Non-pigmented ciliary epithelial cell (primary cell): ENCODE data around the gene P3H2.
A peak's percentile ranks its signal among the peaks of the same experiment; 100 is the strongest.

Source experiments
- DNase-seq: peaks from one replicate; pipeline ENCODE4 v3.0.0-alpha.2; 2010; ENCODE audit warnings: low read depth

Gene P3H2

GRCh38 chr3:190051641-190052040 lies 69.1 kb downstream of the P3H2 start:
- no peak for DNase-seq

GRCh38 chr3:190048932-190049441 lies 71.7 kb downstream of the P3H2 start:
- no peak for DNase-seq

GRCh38 chr3:190044974-190045373 lies 75.7 kb downstream of the P3H2 start:
- no peak for DNase-seq

- no peak for DNase-seq
These were observed 76.6 kb downstream of the P3H2 start for GRCh38 chr3:190044142-190044541.

GRCh38 chr3:190043741-190044140 lies 77.0 kb downstream of the P3H2 start:
- DNase-seq: no peak

DNA sequence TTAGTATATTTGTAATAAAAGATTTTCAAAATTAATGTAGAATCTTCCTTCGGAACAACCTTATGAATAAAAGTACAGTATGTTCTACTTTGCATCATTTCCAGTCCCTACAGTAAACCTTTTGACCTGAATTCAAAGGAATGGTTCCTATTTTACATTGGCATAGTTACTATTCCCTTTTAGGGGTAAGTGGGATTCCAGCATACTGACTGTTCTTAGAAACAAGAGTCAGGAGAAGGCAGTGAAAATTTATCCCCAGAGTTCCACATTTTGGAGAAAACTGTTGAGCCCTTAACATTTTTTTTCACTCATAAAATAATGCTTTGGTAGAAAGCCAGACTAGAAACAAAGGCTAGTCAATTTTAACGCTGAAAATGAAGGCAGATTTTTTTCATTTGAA lies 78.1 kb downstream of the P3H2 start:
- no peak for DNase-seq

DNA sequence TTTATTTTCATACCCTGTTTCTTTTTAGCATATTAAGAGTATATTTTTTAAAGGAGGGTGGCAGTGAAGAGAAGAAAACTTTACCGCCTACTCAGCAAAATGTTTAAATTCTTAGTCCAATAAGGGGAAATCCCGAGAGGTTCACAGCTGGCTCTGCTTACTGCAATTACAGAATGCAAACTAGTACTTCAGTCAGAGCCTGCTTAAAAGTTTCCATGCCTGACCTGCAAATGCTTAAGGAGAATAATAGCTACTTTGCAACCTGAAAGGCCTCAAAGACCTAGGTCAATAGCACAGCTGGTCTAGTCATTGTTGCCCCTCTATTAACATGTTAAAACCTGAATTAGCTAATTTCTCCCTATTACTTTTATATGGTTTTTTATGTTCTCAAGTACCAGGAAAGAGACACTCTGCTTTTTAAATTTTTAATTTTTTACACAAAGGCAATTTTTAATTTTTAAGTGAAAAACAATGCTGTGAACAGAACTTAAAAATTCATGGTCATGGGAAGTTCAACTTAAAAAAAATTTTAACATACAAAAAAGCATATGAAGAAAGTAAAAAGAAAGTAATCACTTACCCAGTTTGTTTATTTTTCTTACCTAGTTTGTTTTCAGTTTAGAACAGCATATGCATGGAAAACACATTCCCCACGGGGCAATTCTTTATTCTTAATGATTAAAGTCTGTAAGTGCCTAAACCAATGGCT lies 79.2 kb downstream of the P3H2 start:
- no peak for DNase-seq

DNA sequence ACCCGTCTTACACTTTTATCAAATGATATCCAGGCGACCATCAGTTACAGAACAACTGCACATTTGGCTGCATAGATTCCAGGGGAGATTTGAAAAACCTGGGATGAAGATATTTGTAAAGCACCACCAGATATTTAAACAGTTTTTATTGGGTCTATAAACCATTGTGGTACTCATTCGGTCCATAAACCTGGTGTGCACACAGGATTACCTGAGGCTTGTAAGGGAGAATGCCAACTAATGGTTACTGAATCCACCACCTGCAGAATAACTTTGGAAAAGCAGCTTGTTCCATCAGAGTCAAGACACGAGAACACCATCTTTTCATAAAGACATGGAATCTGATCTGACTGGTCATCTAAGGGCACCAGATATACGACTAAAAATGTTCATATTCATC lies 80.6 kb downstream of the P3H2 start:
- DNase-seq: no peak

DNA sequence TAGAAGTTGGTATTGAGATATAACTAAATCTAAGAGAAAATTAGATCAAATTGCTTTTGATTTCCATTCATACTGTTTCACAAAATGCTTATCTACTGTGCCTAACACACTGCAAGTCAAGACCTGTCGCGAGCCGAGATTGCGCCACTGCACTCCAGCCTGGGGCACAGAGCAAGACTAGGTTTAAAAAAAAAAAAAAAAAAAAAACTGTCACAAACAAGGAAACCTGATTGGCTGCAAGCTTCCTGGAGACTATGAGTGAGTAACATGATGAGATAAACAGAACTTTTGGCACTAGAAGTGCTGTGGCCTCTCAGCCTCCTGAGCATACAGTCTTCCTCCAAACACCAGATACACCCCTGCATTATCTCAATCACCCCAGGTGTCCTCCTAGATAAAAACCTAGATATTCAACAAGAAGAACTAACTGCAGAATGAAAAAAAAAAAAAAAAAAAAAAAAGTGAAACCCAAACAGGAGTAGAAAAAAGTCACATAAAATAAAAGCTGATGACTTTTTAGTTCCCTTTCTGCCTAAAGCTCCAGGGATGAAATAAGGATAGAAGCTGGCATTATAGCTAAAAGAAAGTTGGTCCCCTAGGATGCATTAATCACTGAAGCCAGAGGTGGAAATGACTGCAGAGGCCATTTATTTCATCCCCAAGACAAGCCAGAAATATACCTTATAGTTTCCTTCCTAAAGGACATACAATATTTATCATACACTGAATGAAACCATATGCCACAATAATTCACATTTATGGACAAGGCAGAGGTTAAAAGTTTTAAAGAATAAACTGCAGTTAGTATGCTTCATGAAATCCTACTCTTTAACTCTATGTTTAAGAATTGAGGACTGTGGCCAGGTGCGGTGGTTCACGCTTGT lies 82.4 kb downstream of the P3H2 start:
- no peak for DNase-seq

DNA sequence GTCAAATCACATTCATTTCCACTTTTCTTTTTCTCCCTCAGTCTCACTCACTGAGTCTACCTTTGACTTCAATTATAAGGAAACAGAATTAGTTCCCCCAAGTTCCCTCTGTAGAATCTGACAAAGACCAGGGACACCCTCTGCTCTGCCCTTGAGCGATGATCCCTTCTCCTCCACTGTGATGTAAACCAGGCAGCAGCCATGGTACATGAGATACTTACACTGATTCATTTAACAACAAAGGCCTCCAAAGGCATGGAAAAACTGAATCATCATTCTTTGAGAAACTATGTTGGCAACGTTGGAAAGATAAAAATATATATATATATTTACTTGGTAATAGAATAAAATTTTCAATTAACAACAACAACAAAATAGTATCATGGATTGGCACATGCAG lies 84.1 kb downstream of the P3H2 start:
- peak; percentile 68 for DNase-seq

- no peak for DNase-seq
These were observed 86.3 kb downstream of the P3H2 start for GRCh38 chr3:190034446-190034845.

DNA sequence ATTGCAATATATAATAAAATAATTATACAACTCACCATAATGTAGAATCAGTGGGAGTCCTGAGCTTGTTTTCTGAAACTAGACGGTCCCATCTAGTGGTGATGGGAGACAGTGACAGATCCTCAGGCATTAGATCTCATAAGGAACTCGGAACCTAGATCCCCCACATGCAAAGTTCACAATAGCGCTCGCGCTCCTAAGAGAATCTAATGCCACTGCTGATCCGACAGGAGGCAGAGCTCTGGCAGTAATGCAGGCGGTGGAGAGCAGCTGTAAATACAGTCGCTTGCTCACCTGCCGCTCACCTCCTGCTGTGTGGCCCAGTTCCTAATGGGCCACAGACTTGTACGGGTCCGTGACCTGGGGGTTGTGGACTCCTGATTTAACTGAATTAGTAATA lies 87.8 kb downstream of the P3H2 start:
- no peak for DNase-seq

GRCh38 chr3:190031887-190032752 lies 88.6 kb downstream of the P3H2 start:
- no peak for DNase-seq

DNA sequence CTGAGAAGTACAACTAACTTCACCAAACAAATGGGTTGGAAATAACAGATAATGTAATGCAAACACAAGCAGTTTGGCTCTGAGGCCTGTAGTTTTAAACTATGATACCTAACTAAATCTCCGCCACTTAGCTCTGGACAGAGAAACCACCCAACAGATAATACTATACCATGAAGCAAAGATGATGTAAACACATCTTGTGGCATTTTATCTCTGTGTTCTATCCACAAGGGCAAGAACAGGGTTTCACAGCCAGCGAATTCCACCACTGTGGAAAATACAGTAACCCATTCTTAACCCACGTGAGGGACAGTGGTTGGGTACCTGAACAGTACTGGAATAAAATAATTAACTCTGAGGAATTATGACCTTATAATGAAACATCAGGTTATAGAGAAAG lies 93.6 kb downstream of the P3H2 start:
- no peak for DNase-seq

- DNase-seq: no peak
These were observed 94.5 kb downstream of the P3H2 start for GRCh38 chr3:190026154-190026553.

GRCh38 chr3:190024912-190025311 lies 95.8 kb downstream of the P3H2 start:
- no peak for DNase-seq

- DNase-seq: no peak
These were observed 100.9 kb downstream of the P3H2 start for GRCh38 chr3:190019844-190020243.

DNA sequence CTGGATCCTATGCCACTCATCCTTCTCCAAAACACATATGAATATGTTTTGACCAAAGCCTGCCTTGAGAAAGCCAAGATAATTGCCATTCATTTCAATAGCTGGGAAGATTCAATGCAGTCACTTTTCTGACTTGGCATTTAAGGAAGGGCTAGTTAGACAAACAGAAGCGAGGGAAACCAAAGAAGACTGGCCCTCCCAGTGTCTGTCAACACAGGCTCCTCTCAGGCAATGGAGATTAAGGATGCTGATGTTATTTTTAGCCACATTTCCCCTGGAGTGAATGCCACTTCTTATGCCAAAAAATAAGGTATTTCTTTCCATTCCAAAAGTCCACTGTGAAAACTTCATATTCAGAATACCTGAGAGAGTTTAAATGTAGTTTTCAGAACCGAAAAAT lies 101.7 kb downstream of the P3H2 start:
- DNase-seq: no peak

GRCh38 chr3:190018460-190018859 lies 102.2 kb downstream of the P3H2 start:
- no peak for DNase-seq

GRCh38 chr3:190017521-190018288 lies 103.0 kb downstream of the P3H2 start:
- peak; percentile 63 for DNase-seq

- DNase-seq: no peak
These were observed 103.7 kb downstream of the P3H2 start for GRCh38 chr3:190016966-190017365.

DNA sequence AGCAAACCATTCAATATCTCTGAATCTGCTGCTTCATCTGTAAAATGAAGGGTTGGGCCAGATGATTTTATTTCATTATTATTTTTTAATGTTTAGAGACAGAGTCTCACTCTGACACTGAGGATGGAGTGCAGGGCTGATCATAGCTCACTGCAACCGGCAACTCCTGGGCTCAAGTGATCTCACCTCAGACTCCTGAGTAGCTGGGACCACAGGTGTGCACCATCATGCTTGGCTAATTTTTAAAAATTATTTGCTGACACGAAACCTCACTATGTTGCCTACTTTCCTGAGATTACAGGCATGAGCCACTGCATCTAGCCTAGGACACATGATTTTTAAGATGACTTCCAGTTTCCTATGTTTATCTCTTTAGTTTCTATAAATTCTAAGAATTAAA lies 105.8 kb downstream of the P3H2 start:
- no peak for DNase-seq
